ENCODE measurements around the gene DAP.

GRCh38 chr5:10637944-10638343, 123.1 kb downstream of the DAP start:
- TF ChIP-seq EP300 (IDR thresholded peaks at IDR 0.05; ENCODE audit: low read depth) (no peak), POLR2A (IDR thresholded peaks at IDR 0.05) (no peak), CTCF (IDR thresholded peaks at IDR 0.05) (no peak)

All from transverse colon (tissue), 3 donors.